ENCODE measurements around the gene DOK4. TPM values are rescaled to one million over a fixed set of nuclear protein-coding genes. Genes with fewer than 3 reads are reported as not detected.

The DOK4 gene
- total RNA-seq, 2 donors from 2014 or later, result 6.4 to 16.8 TPM

DNA sequence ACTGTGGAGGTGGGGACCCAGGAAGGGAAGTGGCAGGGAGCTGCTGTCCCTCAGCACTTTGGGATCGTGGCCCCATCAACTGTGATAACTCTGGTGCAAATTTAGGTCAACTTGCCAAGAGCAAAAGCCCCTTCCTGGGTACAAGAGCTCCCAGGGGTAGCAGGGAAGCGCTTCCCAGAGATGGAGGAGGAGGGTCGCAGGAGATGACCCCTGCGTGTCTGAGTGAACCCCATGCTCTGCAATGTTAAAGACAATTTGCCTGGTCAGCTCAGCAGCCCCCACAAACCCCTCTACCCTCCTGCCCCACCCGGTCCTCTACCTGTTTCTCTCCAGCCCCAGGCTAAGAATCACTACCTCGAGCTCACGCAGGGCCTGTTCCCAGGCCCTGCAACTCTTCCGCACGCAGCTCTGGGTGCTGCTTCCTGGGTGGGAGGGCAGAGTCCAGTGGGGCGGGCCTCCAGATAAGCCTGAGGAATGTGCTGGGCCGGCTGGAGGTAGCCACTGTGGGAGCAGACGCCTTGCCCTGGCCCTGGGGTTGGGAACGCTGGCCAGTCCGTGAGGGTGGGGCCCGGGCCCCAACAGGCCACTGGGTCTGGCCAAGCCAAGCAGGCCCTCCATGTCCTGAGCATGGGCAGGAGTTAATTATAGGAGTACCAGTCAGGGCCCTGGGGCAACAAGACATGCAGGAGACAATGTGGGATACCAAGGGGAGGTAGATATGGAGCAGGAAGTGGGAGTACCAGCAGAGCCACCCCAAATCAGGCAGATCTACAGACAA is 6.1 kb downstream of the DOK4 start:
- Mint-ChIP-seq H3K4me3 (no peak overlapping the region), H3K27me3 (no peaks in the 10 kb centered on the region), H3K36me3 (ENCODE audit: low read depth) (no peaks in the 10 kb centered on the region), H3K4me1 (peaks cover 15% of the 10 kb centered on the region), H3K9me3 (no peaks in the 10 kb centered on the region), H3K27ac (no peak overlapping the region)
- ATAC-seq (replicated peaks), result no peak

DNA sequence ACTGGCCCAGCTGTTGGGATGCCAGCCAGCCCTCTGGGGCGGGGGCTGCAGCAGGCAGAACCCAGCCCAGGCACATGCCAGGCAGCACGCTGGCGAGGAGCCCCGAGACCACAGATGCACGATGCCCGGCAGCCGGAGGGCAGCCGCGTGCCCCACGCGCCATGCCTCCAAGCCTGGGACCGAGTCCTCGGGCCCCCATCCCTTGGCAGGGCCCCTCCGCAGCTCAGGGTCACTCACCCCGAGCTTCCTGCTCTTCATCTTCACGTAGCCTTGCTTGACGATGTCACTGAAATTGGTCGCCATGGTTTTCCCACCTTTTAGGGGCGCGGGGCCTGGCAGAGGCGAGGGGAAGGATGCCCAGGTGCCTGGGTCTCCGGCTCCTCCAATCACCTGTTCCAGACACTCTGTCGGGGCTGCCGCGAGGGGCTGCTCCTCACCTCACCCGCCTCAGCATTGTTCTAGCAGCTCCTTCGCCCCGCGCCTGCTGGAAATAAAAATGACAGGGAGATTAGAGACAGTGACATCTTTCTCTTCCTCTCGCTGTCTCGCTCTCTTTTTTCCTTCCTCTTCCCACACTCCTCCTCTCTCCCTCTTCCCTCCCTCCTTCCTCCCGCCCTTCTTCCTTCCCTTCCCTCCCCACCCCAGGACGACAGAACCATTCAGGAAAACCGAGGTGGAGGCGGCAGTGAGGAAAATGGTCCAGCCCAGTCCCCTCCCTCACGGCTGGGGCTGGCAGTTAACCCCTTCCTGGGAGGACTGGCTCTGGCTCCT is 6.9 kb downstream of the DOK4 start:
- H3K36me3 Mint-ChIP-seq (ENCODE audit: low read depth), result no peaks in the 10 kb centered on the region
- H3K9me3 Mint-ChIP-seq, result no peaks in the 10 kb centered on the region
- no peak for ATAC-seq (replicated peaks)
- no peak overlapping the region for H3K4me3 Mint-ChIP-seq
- H3K27ac Mint-ChIP-seq, result no peak overlapping the region
- no peaks in the 10 kb centered on the region for H3K27me3 Mint-ChIP-seq
- H3K4me1 Mint-ChIP-seq, result peaks cover 10% of the 10 kb centered on the region

DNA sequence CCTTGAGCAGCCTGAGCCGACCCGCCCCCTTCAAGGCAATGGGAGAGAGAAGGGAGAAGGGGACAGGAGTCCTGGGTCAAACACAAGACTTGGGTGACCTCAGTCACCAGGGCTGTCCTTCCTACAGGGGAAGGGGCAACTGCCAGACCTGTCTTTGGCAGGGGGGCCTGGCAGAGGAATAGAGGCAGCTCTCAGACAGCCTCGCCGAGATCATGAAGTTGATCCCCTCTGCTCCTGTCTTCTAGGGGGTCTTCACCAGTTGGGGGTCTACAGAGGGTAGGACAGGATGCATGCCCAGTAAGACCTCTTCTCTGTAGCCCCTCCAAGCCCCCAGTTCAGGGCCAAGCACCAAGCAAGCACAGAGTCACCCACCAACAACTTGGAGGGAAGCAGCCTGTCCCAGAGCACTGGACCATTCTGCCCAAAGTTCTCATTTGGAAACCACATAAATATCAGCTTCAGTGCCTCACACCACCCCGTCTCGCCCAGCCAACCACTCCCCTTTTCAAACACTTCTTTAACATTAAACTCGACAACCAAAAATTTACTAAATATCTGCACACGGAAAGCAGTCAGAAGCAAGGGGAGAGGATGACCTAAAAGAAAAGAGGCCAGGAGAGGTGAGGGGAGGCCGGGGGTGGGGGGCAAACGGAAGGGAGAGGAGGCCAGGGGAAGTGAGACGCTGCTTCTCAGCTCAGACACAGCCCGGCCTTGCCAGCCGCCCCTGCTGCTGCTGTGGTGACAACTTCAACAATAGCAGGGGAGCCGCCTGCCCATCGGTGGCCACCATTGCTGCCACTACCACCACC is 7.7 kb downstream of the DOK4 start:
- Mint-ChIP-seq H3K27me3 (no peaks in the 10 kb centered on the region), H3K4me3 (no peak overlapping the region), H3K4me1 (peaks cover 10% of the 10 kb centered on the region), H3K36me3 (ENCODE audit: low read depth) (no peaks in the 10 kb centered on the region), H3K27ac (no peak overlapping the region), H3K9me3 (no peaks in the 10 kb centered on the region)
- ATAC-seq (replicated peaks), result no peak

DNA sequence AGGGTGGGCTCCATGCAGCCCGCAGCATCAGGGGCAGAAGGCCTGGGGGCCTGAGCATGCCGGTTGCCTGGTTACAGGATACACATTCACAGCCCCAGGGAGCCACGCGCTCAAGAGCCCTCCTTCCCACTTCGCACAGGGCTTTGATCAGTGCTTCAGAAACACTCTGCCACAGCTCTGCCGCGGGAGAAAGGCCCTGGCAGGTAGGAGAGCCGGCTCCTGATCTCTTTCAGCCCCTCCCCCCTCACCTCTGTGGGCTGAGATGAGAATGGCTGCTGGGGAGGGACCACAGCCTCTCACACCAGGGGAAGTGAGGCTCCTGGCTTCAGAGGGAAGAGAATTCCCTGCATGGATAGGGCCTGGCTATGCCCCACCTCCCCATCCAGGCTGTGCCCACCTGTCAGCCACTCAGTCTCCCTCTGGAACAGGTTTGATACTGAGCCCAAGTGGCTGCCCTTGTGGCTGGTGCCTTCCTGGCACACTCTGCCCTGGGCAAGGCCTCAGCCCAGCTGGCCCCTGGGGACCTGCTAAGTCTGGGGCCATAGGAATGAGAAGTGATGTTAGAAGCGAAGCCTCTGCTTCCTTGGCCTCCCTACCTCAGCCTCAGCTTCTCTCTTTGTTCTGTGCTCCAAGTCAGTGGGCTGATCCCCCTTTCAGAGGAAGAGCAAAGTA is 8.6 kb downstream of the DOK4 start:
- no peaks in the 10 kb centered on the region for H3K27me3 Mint-ChIP-seq
- ATAC-seq (replicated peaks), result no peak
- H3K4me3 Mint-ChIP-seq, result no peak overlapping the region
- no peaks in the 10 kb centered on the region for H3K36me3 Mint-ChIP-seq (ENCODE audit: low read depth)
- H3K4me1 Mint-ChIP-seq, result peaks cover 10% of the 10 kb centered on the region
- H3K9me3 Mint-ChIP-seq, result no peaks in the 10 kb centered on the region
- H3K27ac Mint-ChIP-seq, result no peak overlapping the region

DNA sequence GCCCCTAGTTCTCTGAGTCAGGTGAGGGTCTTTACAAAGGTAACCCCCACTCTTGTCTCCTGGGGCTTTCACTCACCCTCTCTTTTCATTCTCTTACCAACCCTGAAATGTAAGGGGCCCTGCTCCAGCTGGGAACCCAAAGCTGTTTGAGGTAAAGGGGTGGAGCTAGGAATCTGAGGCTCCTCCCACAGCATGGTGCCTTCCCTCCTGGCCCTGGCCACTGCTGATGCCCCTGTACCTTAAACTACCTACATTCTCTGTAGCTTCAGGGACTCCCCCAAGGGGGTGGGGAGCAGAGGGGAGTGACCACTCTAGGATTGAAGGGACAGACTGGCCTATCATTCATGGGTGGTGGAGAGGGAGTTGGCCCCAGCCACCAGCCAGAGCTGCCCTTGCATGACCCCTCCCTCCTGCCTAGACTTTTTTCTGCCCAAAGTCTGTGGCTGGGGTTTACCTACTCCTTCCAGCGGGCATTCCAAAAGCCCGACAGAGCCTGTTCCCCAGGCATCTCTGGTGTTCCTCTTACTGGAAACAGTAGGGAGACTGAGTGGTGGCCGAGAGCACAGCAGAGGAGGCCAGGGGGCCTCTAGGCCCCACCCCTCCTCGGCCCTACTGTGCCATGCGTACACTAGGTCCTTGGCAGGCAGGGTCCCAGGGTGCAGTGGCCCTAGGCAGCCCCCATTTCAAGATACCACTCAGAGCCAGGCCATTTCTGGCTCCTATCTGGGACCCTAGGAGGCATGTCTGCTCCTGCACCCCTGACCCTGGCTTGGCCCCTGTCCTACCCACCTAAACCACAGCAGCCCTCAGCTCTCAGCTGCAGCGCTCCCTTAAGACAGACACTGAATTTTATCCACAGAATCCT is 9.5 kb downstream of the DOK4 start:
- H3K27me3 Mint-ChIP-seq, result no peaks in the 10 kb centered on the region
- no peak for ATAC-seq (replicated peaks)
- H3K36me3 Mint-ChIP-seq (ENCODE audit: low read depth), result peaks cover 6% of the 10 kb centered on the region
- H3K9me3 Mint-ChIP-seq, result no peaks in the 10 kb centered on the region
- H3K4me3 Mint-ChIP-seq, result peak overlapping the region; percentile 48
- peaks cover 10% of the 10 kb centered on the region for H3K4me1 Mint-ChIP-seq
- H3K27ac Mint-ChIP-seq, result peak overlapping the region; percentile 25

DNA sequence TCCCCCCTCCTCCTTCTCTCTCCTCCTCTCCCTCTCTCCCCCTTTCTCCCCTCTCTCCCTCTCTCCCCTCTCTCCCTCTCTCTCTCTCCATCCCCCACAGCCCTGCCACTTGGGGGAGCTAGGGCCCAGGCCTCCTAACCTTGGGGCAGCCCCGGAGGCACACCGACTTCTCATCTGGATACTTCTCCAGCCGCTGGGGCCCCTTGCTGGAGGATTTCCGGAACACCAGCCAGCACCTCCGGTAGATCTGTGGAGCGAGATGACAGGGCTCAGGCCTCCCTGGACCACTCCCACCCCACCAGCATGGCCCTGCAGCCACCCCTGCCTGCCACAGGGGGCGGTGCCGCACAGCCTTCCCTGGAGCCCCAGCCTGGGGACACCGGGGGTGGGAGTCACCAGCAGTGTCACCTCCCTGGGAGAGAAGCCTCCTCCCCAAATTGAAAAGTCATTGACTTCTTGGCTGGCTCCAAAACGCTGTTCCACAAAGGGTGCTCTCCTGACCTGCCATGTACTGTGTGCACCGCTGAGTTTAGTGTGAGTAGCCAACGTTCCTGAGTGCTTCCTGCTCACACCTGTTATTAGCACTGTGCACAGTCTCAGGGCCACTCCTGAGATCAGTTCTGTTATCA is 10.5 kb downstream of the DOK4 start:
- Mint-ChIP-seq H3K27me3 (no peaks in the 10 kb centered on the region), H3K27ac (peak overlapping the region; percentile 61), H3K4me1 (peaks cover 10% of the 10 kb centered on the region), H3K9me3 (no peaks in the 10 kb centered on the region), H3K36me3 (ENCODE audit: low read depth) (peaks cover 16% of the 10 kb centered on the region), H3K4me3 (peak overlapping the region; percentile 48)
- ATAC-seq (replicated peaks), result peak; percentile 97

DNA sequence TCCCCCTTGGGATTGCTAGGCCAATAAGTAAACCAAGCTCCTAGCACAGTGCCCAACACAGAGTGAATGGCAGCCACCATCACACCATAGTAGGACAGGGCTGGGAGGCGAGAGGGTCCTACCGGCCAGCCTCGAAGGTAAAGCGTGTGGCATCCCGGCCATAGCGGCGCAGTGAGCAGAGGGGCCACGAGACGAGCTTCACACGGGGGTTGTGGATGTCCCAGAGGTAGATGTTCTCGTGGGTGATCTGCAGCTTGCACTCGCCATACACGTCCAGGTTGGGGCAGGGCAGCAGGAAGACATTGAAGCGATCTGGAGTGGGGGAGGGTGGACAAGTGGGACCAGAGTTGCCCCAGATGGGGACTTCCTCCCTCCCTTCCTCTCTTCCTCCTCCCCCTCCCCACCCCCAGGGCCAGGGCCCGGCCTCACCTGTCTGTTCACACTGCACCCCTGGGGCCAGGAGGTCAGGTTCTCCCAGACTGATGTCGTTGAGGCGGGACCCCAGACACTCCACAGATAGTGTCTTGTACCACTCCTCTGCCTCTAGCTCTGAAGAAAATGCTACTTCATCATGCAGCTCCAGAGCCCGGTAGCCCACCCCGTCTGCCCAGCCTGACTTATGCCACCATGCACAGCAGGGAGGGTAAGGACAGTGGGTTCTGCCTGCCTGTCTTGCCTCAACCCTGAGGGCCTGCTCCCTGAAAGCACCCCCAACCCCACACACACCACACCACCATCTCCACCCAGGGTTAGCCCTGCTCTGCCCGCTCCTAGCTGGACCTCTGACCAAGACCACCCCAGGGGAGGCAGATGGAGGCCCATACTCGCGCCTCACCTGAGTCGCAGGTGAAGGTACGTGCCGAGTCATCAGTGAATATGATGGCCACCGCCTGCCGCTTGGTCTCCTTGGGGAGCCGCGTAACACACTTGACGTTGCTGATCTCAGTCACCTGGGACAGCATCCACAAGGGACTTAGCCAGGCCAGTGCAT is 11.3 kb downstream of the DOK4 start:
- Mint-ChIP-seq H3K9me3 (no peaks in the 10 kb centered on the region), H3K27ac (peak overlapping the region; percentile 61), H3K36me3 (ENCODE audit: low read depth) (peaks cover 24% of the 10 kb centered on the region), H3K27me3 (no peaks in the 10 kb centered on the region), H3K4me3 (peak overlapping the region; percentile 48), H3K4me1 (peaks cover 10% of the 10 kb centered on the region)
- no peak for ATAC-seq (replicated peaks)

DNA sequence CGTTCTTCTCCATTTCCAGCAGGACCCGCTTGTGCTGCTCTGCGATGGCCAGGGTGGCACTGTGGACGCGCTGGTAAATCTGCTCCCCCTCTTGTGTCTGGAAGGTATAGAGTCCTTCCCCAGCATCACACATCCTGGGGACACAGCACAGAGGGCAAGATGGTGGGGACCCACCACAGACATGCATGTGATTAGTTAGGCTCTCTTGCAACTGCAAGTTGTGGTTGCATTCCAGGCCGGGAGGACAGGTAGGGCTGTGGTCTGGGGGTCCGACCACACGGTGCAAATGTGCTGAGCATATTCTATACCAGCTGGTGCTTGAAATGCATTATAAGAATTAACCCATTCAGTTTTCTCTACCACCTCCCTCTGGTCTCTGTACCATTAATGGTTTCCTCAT is 12.4 kb downstream of the DOK4 start:
- peaks cover 35% of the 10 kb centered on the region for H3K36me3 Mint-ChIP-seq (ENCODE audit: low read depth)
- no peaks in the 10 kb centered on the region for H3K27me3 Mint-ChIP-seq
- H3K4me3 Mint-ChIP-seq, result no peak overlapping the region
- peaks cover 10% of the 10 kb centered on the region for H3K4me1 Mint-ChIP-seq
- ATAC-seq (replicated peaks), result no peak
- H3K9me3 Mint-ChIP-seq, result no peaks in the 10 kb centered on the region
- no peak overlapping the region for H3K27ac Mint-ChIP-seq

DNA sequence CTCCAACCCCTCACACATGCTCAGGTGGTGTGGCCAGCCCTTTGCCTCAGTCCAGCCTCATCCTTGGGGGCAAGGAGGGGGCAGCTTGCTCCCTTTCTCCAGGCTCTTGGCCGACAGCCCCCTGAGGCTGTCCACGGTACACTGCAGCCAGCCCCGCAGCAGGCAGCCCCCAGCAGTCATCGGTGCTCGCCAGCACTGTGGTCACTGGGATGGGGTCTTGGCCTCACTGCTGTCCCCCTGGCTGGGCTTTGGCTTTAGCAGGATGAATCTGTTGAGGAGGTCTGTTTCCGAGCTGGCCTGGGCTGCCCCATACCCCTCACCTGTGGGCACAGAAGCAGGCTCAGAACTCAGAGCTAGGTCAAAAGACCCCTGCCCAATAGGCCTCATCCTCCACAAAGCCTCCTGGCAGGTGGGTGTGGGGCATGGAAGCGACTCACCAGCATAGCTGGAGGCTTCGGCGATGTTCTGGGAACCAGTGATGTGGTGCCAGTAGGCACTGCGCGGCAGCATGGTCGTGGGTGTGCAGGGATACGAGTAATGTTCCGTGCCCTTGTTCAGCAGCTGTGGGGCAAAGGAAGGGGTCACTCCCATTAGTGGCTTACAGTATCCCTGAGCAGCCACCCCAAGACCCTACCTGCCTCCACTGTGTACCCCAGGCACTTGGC is 13.0 kb downstream of the DOK4 start:
- no peak overlapping the region for H3K27ac Mint-ChIP-seq
- H3K36me3 Mint-ChIP-seq (ENCODE audit: low read depth), result peaks cover 41% of the 10 kb centered on the region
- H3K4me3 Mint-ChIP-seq, result no peak overlapping the region
- H3K27me3 Mint-ChIP-seq, result no peaks in the 10 kb centered on the region
- H3K9me3 Mint-ChIP-seq, result no peaks in the 10 kb centered on the region
- ATAC-seq (replicated peaks), result no peak
- peaks cover 10% of the 10 kb centered on the region for H3K4me1 Mint-ChIP-seq

DNA sequence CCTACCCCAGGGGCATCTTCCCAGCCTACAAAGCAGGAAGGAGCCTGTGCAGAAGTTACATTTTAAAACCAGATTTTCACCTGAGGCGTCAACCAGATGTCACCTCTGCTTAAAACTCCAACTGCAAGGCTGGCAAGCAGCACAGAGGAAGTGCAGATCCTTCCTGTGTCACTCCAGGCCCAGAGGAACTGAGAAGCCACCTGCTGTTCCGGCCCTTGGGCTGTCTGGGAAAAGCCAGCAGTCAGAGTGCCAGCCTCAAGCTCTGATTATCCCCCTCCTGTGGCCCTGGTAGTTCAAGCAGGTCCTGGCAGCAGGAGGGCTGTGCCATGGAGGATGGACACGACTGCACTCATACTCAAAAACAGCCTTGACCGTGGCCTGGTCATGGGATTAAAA is 13.6 kb downstream of the DOK4 start:
- peaks cover 47% of the 10 kb centered on the region for H3K36me3 Mint-ChIP-seq (ENCODE audit: low read depth)
- H3K27ac Mint-ChIP-seq, result no peak overlapping the region
- peaks cover 10% of the 10 kb centered on the region for H3K4me1 Mint-ChIP-seq
- ATAC-seq (replicated peaks), result no peak
- H3K27me3 Mint-ChIP-seq, result no peaks in the 10 kb centered on the region
- H3K4me3 Mint-ChIP-seq, result no peak overlapping the region
- no peaks in the 10 kb centered on the region for H3K9me3 Mint-ChIP-seq

DNA sequence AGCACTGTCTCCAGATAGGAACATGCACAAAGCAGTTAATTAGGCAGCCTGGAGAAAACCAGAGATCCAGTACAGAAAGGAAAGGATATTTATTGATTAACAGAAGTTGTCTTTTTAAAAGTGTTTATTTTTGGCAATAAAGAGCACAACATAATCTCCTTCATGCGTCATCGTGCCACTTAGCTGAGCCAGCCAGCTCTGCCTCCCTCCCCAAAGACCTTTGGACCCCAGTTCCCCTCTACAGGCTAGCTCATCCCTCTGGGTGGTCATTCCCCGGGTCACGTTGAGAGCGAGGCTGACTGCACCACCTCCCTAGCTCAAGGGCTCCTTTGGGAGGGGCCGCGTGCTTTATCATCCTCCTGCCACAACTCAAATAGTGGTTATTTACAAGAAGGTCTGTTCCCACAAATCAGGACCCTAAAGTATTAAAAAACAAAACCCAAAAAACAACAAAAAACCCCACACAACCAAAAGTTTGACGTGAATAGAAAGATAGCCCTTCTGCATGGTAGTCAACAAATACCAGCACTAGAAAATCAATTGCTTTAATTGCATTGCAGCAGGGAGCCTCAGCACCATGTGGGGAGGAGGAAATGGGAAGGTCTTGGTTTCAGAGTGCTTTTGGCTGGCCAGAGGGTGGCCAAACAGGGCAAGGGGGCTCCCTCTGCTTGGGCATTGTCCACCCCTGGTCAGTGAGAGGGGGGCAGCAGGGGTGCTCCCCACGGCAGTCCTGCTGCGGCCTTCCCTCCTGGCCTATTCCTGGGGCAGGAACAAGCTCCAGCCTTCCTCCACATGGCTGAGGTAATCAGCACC is 14.2 kb downstream of the DOK4 start:
- no peak for ATAC-seq (replicated peaks)
- H3K27me3 Mint-ChIP-seq, result no peaks in the 10 kb centered on the region
- no peak overlapping the region for H3K4me3 Mint-ChIP-seq
- peaks cover 10% of the 10 kb centered on the region for H3K4me1 Mint-ChIP-seq
- H3K36me3 Mint-ChIP-seq (ENCODE audit: low read depth), result peaks cover 53% of the 10 kb centered on the region
- no peak overlapping the region for H3K27ac Mint-ChIP-seq
- no peaks in the 10 kb centered on the region for H3K9me3 Mint-ChIP-seq

Measured in activated T-helper 17 cell treated with anti-CD3 and anti-CD28 coated beads, Interleukin-2, amount 50 U/mL, for 72 hours (primary cell).